NCI-H146 (cell line): ENCODE data around the gene RNU6-9.
A peak's percentile ranks its signal among the peaks of the same experiment; 100 is the strongest.

ENCODE experiments used
- DNase-seq: peaks from one replicate; lab custom pipeline; 2025; lab: John Stamatoyannopoulos, UW

The RNU6-9 gene

DNA sequence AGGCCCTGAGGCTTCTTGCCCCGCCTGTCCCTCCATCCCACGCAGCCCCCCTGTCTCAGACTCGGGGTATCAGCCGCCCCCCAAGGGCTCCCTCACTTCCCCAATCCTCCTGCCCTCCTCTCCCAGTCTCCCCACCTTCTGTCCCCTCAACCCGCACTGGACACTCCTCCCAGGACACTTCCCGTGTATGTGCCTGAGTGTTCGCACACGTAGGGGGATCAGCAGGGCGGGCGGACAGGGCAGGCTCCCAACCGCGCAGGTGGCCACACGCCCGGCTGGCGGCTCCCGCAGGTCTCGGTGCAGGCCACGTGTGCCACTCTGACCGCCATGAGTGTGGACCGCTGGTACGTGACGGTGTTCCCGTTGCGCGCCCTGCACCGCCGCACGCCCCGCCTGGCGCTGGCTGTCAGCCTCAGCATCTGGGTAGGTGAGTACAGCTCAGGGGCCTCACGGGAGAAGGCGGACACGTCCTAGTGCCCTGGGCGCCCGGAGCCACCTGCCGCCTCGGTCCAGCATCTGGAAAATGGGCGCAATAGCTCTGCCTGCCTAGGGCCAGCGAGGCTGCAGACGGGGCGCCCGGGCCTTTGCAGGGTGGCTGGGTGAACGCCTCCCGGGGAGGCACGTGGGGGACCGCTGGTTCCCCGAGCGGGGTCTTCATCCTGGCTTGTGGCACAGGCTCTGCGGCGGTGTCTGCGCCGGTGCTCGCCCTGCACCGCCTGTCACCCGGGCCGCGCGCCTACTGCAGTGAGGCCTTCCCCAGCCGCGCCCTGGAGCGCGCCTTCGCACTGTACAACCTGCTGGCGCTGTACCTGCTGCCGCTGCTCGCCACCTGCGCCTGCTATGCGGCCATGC, 26.1 kb downstream of the RNU6-9 start:
- DNase-seq = peak; percentile 86

- DNase-seq = peak; percentile 86
Observed at GRCh38 chr19:920051-920864, 27.0 kb downstream of the RNU6-9 start.

DNA sequence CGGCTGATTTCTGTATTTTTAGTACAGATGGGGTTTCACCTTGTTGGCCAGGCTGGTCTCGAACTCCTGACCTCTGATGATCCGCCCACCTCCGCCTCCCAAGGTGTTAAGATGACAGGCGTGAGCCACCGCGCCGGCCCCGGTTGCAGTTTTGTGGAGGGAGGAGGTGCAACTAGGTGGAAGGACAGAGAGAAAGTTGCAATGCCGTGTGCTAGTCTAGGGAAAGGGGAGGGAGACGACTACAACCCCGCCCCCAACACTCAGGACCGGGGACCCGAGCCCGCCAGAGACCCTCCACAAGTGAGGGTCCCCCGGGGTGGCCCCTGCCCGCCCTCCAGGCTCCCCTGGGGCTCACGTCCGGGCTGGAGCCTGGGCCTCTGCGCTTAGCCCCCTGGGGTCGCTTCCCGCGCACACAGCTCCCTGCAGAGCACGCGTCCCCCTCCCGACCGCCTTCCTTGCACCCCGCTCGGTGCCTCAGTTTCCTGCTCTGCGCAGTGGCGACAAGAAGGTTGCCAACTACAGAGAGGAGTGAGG, 31.3 kb downstream of the RNU6-9 start:
- DNase-seq = no peak

- DNase-seq = peak; percentile 68
Observed at GRCh38 chr19:925087-925525, 31.8 kb downstream of the RNU6-9 start.

- DNase-seq = peak; percentile 68
Observed at GRCh38 chr19:925526-926322, 32.4 kb downstream of the RNU6-9 start, which contains the start of gene ARID3A. Gene ARID3A, plus strand, starts transcription at chr19:926035. Its CDS starts 3,494 bp downstream, at chr19:929529.

DNA sequence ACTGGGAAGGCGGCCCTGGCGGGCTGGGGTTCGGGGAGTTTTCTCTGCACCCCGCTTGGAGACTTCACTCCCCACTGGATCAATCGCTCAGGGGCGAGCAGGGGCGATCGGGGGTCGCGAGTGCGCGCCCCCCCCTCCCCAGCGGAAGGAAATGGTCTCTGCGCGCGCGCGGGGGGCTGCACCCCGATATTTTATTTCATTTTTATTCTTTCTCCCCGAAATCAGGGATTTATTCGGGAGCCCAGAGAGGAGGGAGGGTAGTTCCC, 33.0 kb downstream of the RNU6-9 start:
- DNase-seq = no peak

DNA sequence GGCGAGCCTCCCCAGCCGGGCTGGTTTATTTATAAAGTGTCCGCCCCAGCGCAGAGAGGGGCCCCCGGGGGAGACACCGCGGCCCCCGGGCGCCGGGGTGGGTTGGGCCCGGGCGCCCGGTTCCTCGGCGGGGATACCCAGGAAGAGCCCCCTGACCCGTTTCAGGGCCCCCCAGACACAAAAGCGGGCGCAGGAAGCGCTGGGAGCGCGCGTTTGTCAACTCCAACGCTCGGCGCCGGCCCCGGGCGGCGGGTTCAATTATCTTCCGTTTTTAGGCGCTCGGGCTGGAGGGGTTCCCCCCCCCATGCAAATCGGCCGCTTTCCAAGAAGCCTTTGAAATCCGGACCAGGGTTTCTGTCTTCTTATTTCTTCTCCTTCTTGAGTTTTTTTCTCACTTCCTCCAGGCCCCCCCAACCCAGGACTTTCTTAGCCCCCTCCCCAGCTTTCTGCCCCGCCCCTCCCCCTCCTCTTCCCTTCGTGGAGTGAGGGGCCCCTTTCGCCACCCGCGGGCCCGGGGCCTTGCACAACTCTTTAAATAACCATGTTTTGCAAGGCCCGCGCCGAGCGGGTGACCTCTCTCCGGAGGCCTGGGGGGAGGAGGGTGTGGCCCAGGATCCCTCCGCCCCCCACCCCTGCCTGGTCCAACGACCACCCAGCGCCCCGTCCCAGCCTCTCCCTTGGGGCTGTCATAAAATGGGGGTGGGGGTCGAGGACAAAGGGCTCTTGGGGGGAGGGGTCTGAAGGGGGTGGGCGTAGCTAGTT, 33.5 kb downstream of the RNU6-9 start:
- DNase-seq = no peak

DNA sequence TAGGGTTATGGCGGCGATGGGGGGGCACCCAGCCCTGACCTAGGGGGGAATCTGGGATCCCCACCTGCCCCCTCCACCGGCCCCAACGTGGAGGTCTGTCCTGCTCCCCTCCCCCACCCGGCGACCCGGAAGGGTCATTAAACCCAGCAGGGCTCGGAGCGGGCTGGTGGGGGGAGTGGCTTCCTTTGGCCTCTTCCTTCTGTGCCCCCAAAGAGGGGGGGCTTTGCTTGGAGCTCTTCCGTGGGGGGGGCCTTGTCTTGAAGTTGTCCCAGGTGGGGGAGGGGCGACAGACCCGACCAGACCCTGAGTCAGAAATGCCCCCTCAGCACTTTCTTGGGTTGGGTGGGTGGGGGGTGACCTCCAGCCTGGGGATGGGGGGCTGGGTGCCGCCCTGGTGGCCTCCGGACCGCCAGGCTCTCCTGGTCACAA, 34.1 kb downstream of the RNU6-9 start:
- DNase-seq = no peak

- no peak for DNase-seq
Observed at GRCh38 chr19:927780-928401, 34.6 kb downstream of the RNU6-9 start.

DNA sequence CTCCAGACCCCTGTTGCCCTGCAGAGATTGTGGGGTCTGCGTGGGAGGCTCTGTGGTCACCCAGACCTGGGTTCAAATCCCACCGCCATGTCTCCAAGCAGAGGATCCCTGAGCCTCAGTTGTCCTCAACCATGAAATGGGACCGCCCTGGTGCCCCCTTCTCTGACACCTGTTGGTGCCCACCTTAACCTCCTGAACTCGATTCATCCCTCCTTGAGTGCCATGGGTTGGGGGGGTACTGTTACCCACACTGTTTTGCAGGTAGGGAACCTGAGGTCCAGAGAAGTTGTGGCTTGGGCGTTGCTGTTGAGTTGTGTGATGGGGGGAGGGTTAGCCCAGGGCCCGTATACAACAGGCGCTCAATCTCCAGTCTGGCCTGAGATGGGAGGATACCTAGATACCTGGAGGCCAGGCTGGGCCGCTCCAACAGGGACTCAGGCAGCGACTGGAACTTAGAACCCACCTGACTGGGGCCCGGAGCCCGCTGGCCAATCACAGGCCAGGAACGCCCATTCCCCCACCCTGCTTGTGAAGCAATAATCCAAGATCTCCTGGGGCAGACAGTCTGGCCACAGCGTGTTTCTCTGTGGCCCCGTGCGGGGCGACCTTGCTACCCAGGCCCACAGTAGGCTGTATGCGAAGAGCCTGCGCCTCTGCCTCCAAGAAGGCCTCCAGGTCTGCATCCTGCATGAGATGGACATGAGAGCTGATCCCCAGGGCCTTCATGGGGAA, 35.4 kb downstream of the RNU6-9 start:
- no peak for DNase-seq

GRCh38 chr19:929203-929890, 36.1 kb downstream of the RNU6-9 start:
- DNase-seq = no peak

DNA sequence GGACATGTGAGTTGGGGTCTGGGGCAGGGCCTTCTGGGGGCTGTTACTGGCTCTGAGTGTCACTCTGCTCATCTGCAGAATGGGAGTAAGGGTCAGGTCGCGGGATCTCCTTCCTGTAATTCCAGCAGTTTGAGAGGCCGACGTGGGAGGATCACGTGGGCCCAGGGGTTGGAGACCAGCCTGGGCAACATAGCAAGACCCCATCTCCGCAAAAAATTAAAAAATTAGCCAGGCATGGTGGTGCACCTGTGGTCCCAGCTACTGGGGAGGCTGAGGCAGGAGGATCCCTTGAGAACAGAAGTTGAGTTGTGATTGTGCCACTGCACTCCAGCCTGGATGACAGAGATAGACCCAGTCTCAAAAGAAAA, 36.6 kb downstream of the RNU6-9 start:
- no peak for DNase-seq

DNA sequence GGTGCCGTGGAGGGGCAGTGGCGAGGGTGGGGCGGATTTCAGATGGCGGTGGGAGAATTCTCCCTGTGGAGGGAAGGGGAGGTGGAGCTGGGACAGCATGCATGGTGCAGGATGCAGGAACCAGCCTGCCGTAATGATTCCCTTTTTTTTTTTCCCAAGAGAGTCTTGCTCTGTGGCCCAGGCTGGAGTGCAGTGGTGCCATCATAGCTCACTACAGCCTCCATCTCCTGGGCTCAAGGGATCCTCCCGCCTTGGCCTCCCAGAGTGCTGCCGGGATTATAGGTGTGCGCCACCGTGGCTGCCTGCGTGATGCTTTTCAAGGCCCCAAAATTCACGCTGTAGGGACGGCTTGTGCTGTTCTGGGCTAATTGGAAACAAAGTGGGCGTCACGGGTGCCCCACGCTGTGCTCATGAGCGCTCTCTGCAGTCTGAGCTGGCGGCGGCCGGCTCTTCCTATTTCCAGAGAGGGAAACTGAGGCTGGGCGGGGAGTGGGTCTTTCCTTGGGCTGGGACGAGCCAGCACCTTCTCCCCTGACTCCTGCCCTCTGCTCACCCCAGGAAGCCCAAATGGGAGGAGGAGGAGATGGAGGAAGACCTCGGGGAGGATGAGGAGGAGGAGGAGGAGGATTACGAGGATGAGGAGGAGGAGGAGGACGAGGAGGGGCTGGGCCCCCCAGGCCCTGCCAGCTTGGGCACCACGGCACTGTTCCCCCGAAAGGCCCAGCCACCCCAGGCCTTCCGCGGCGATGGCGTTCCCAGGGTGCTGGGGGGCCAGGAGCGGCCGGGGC, 38.8 kb downstream of the RNU6-9 start:
- DNase-seq = no peak

GRCh38 chr19:932648-933552, 39.6 kb downstream of the RNU6-9 start:
- no peak for DNase-seq

- DNase-seq = no peak
Observed at GRCh38 chr19:933553-933882, 40.2 kb downstream of the RNU6-9 start.

DNA sequence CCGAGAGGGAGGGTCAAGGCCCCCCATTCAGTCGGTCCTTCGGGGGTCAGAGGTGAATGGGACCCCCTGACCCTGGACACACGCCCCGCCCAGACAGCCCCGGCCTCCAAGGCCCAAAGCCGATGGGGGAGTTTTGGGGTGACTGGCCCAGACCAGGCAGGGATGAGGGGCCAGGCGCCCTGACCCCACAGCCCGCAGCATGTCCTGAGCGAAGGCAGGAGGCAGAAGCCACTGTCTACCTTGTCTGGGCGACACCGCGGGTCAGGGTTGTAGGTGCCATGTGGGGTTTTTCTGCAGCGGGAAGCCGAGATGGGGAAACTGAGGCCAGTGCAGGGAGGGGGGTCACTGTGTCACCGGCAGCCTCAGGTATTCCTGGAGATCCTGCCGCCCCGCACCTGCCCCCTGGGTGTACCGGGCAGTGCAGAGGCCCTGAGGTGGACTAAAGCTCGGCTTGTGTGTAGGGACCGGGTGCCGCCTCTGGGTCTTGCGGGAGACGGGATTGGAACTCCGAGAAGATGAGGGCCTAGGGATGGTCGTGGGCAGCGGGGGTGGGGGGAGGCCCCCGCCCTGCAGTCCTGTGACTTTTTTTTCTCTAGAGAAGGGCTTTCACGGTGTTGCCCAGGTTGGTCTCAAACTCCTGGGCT, 41.0 kb downstream of the RNU6-9 start:
- no peak for DNase-seq

DNA sequence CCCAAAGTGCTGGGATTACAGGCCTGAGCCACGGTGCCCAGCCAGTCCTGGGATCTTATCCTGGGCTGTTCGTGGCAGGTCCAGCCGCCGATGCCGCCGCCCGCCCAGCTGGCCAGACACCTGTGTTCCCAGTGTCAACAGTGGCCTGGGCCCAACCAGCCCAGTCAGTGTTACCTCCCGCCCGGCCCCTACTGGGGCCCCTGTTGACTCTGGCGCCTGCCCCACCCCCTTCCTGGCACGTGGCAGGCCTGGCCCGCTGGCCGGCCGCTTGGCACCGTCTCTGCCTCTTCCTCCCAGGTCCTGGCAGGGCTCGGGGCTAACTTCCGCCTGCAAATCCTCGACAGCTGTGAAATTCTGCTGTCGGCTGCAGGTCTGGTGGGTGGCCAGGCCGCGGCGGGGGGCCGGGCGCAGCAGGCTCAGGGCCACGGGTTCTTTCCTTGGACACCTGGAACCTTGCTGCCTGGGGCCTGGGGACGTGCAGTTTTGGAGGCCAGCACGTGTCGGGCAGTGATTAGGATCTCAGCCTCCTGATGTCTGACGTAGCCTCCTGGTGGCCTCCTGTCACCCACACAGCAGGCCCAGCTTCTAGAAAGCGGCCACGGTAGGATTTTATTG, 41.7 kb downstream of the RNU6-9 start:
- DNase-seq = peak; percentile 42
